ENCODE measurements around the gene BSND. TPM values are rescaled to one million over a fixed set of nuclear protein-coding genes. Genes with fewer than 3 reads are reported as not detected.
A peak's percentile ranks its signal among the peaks of the same experiment; 100 is the strongest.

BSND gene
- total and polyA plus RNA-seq, 3 experiments from 2014 or later = not detected

DNA sequence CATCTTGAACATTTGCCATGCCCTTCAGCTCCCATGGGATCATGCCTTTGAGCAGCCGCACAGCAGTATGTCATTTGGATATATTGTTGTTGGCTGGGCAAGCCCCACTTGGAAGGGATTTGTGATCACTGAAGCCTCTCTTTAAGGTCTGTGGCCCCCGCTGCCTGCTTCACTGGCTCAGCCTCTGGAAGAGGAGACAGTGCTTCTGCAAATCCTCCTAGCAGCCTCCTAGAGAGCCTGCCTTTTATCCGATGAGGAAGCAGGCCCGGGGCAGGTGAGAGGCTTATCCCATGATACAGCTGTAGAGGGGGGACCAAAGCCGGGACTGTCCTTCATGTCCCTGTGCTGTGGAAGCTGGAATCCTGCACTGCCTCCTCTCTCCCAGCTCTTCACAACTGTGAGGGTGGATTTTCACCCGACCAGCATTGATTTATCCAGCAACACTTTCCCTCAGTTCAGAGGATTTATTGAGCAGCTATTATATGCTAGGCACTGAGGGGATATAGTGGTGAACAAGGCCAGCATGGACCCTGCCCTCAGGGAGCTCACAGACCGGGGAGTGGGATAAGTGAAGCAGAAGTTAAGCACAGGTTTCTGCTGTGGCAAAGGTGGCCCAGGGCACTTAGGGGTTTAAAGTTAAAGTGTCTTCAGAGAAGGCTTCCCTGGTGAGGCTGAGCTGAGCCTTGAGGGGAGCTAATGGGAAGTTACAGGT is 14.4 kb upstream of the BSND start:
- DNase-seq = no peak
- Mint-ChIP-seq H3K27ac (no peak overlapping the region), H3K36me3 (peaks cover 0 to 1% (median 0%) of the 10 kb centered on the region in 3 donors), H3K9me3 (peaks cover 0 to 2% (median 0%) of the 10 kb centered on the region in 5 donors), H3K4me3 (no peak overlapping the region), H3K4me1 (peaks cover 0 to 4% (median 1%) of the 10 kb centered on the region in 3 donors), H3K27me3 (peaks cover 22 to 35% of the 10 kb centered on the region in 2 donors)
- Histone ChIP-seq H3K27me3 (ENCODE audit: insufficient read depth, low read length, poor library complexity, severe bottlenecking) (peaks cover 2% of the 10 kb centered on the region), H3K4me3 (ENCODE audit: low read length) (no peak overlapping the region), H3K4me1 (ENCODE audit: insufficient read depth, low read length) (no peaks in the 10 kb centered on the region), H3K27ac (ENCODE audit: low read depth, low read length) (no peak overlapping the region), H3K36me3 (ENCODE audit: insufficient read depth, low read length) (no peaks in the 10 kb centered on the region), H3K9me3 (ENCODE audit: low read length) (no peaks in the 10 kb centered on the region)
- CTCF ChIA-PET = interaction anchor here (1.0 to 1.4 kb wide), 2 partner anchors 12 to 34 kb away, joined by 3 to 5 read pairs; no protein-coding TSS in a partner anchor
- POLR2A ChIA-PET = no interaction called here

DNA sequence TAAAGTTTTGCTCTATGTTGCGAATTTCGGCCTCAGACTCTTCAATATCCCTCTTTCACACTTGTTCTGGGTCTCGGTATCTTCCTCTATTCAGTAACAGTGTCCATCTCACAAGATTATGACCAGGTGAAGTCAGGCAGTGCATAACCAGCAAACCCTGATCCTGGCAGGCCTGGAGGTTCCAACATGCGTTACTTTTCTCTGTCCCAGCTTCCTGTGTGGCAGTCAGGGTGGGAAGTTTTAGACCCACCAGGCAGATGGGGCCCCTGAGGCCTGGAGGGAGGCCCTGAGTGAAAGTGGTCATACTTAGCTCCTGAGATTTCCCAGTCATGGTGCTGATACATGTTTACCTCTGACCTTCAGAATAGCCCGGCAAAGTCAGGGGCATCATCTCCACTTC is 13.2 kb upstream of the BSND start:
- Histone ChIP-seq H3K36me3 (ENCODE audit: insufficient read depth, low read length) (no peaks in the 10 kb centered on the region), H3K9me3 (ENCODE audit: low read length) (no peaks in the 10 kb centered on the region), H3K27ac (ENCODE audit: low read depth, low read length) (no peak overlapping the region), H3K4me1 (ENCODE audit: insufficient read depth, low read length) (no peaks in the 10 kb centered on the region), H3K27me3 (ENCODE audit: insufficient read depth, low read length, poor library complexity, severe bottlenecking) (no peaks in the 10 kb centered on the region), H3K4me3 (ENCODE audit: low read length) (no peak overlapping the region)
- Mint-ChIP-seq H3K4me3 (no peak overlapping the region), H3K27me3 (peaks cover 20 to 27% of the 10 kb centered on the region in 2 donors), H3K9me3 (no peaks in the 10 kb centered on the region), H3K36me3 (peaks cover 0 to 1% (median 0%) of the 10 kb centered on the region in 3 donors), H3K27ac (no peak overlapping the region), H3K4me1 (peaks cover 0 to 4% (median 1%) of the 10 kb centered on the region in 3 donors)
- POLR2A ChIA-PET = no interaction called here
- DNase-seq = no peak
- CTCF ChIA-PET = interaction anchor here (1.4 to 2.5 kb wide), 2 partner anchors 11 to 35 kb away, joined by 5 to 9 read pairs; no protein-coding TSS in a partner anchor

GRCh38 chr1:54986025-54986424 is 12.7 kb upstream of the BSND start:
- H3K4me3 ChIP-seq (ENCODE audit: low read length) = no peak overlapping the region
- DNase-seq = no peak
- Mint-ChIP-seq H3K27ac (no peak overlapping the region), H3K27me3 (peaks cover 18 to 25% of the 10 kb centered on the region in 2 donors), H3K9me3 (no peaks in the 10 kb centered on the region), H3K4me1 (peaks cover 0 to 2% (median 1%) of the 10 kb centered on the region in 3 donors), H3K4me3 (no peak overlapping the region), H3K36me3 (peaks cover 0 to 1% (median 0%) of the 10 kb centered on the region in 3 donors)
- no peaks in the 10 kb centered on the region for H3K27me3 ChIP-seq (ENCODE audit: insufficient read depth, low read length, poor library complexity, severe bottlenecking)
- no peak overlapping the region for H3K27ac ChIP-seq (ENCODE audit: low read depth, low read length)
- H3K4me1 ChIP-seq (ENCODE audit: insufficient read depth, low read length) = no peaks in the 10 kb centered on the region
- ChIA-PET CTCF (interaction anchor here (2.5 kb wide), 1 partner anchor 10 kb away, joined by 9 read pairs; no protein-coding TSS in a partner anchor), POLR2A (no interaction called here)
- H3K9me3 ChIP-seq (ENCODE audit: low read length) = no peaks in the 10 kb centered on the region
- no peaks in the 10 kb centered on the region for H3K36me3 ChIP-seq (ENCODE audit: insufficient read depth, low read length)

DNA sequence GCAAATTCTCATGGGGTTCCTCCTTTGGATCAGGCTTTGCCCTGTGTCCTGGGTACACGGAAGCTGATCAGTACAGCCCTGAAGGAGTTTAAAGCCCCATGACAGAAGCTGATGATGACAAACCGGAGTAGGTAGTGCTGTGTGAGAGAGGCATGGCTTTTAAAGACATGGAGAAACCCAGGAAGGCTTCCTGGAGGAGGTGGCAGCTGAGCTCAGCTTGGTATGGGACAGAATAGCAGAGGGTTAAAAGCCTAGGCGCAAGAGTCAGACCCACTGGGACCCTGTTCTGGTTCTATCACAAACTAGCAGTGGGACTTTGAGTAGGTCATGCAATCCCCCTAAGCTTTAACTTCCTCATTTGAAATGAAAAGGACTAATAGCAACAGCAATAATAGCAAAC is 12.2 kb upstream of the BSND start:
- Histone ChIP-seq H3K36me3 (ENCODE audit: insufficient read depth, low read length) (no peaks in the 10 kb centered on the region), H3K9me3 (ENCODE audit: low read length) (no peaks in the 10 kb centered on the region), H3K27me3 (ENCODE audit: insufficient read depth, low read length, poor library complexity, severe bottlenecking) (no peaks in the 10 kb centered on the region), H3K27ac (ENCODE audit: low read depth, low read length) (no peak overlapping the region), H3K4me3 (ENCODE audit: low read length) (no peak overlapping the region), H3K4me1 (ENCODE audit: insufficient read depth, low read length) (no peaks in the 10 kb centered on the region)
- Mint-ChIP-seq H3K4me3 (no peak overlapping the region), H3K27ac (no peak overlapping the region), H3K36me3 (peaks cover 0 to 1% (median 0%) of the 10 kb centered on the region in 3 donors), H3K27me3 (peaks cover 14 to 20% of the 10 kb centered on the region in 2 donors), H3K4me1 (no peaks in the 10 kb centered on the region), H3K9me3 (no peaks in the 10 kb centered on the region)
- ChIA-PET POLR2A (no interaction called here), CTCF (interaction anchor here (2.5 kb wide), 1 partner anchor 10 kb away, joined by 9 read pairs; no protein-coding TSS in a partner anchor)
- DNase-seq = no peak

DNA sequence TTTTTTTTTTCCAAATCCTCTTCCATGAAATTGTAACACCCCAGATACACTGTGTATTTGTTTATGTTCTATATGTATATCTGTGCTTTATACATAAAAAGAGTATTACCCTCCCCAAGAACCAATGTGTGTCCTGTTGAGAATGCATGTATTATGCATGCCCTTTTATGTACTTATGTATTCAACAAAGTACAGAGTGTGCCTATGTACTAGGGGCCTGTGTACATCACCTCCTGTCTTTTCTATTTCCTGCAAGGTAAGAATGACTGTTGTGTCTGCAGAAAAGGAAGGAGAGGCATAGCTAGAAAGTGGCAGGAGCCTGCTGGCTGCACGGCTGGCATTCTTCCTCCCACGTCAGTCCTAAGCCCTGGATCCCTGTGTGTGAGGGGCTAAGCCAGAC is 11.3 kb upstream of the BSND start:
- H3K4me3 ChIP-seq (ENCODE audit: low read length) = no peak overlapping the region
- no peak overlapping the region for H3K4me3 Mint-ChIP-seq
- H3K27ac Mint-ChIP-seq = no peak overlapping the region
- DNase-seq = no peak
- POLR2A ChIA-PET = no interaction called here
- peaks cover 0 to 1% (median 0%) of the 10 kb centered on the region in 3 donors for H3K36me3 Mint-ChIP-seq
- H3K9me3 Mint-ChIP-seq = no peaks in the 10 kb centered on the region
- H3K4me1 ChIP-seq (ENCODE audit: insufficient read depth, low read length) = no peaks in the 10 kb centered on the region
- H3K4me1 Mint-ChIP-seq = no peaks in the 10 kb centered on the region
- H3K27me3 Mint-ChIP-seq = peaks cover 7 to 13% of the 10 kb centered on the region in 2 donors
- no peak overlapping the region for H3K27ac ChIP-seq (ENCODE audit: low read depth, low read length)
- no peaks in the 10 kb centered on the region for H3K27me3 ChIP-seq (ENCODE audit: insufficient read depth, low read length, poor library complexity, severe bottlenecking)
- no peaks in the 10 kb centered on the region for H3K36me3 ChIP-seq (ENCODE audit: insufficient read depth, low read length)
- CTCF ChIA-PET = interaction anchor here (1.6 to 2.5 kb wide), 2 partner anchors 9 to 42 kb away, joined by 4 to 9 read pairs; no protein-coding TSS in a partner anchor
- no peaks in the 10 kb centered on the region for H3K9me3 ChIP-seq (ENCODE audit: low read length)

- ChIA-PET CTCF (interaction anchor here (1.6 to 2.5 kb wide), 2 partner anchors 8 to 43 kb away, joined by 4 to 9 read pairs; no protein-coding TSS in a partner anchor), POLR2A (no interaction called here)
- Mint-ChIP-seq H3K27ac (no peak overlapping the region), H3K4me3 (no peak overlapping the region), H3K27me3 (peaks cover 5 to 12% of the 10 kb centered on the region in 2 donors), H3K4me1 (no peaks in the 10 kb centered on the region), H3K9me3 (no peaks in the 10 kb centered on the region), H3K36me3 (peaks cover 0 to 1% (median 0%) of the 10 kb centered on the region in 3 donors)
- Histone ChIP-seq H3K27me3 (ENCODE audit: insufficient read depth, low read length, poor library complexity, severe bottlenecking) (no peaks in the 10 kb centered on the region), H3K4me1 (ENCODE audit: insufficient read depth, low read length) (no peaks in the 10 kb centered on the region), H3K27ac (ENCODE audit: low read depth, low read length) (no peak overlapping the region), H3K36me3 (ENCODE audit: insufficient read depth, low read length) (no peaks in the 10 kb centered on the region), H3K4me3 (ENCODE audit: low read length) (no peak overlapping the region), H3K9me3 (ENCODE audit: low read length) (no peaks in the 10 kb centered on the region)
- peak in 1 of 5 donors; percentile 15 for DNase-seq
These were observed 10.6 kb upstream of the BSND start for GRCh38 chr1:54987919-54988705.

DNA sequence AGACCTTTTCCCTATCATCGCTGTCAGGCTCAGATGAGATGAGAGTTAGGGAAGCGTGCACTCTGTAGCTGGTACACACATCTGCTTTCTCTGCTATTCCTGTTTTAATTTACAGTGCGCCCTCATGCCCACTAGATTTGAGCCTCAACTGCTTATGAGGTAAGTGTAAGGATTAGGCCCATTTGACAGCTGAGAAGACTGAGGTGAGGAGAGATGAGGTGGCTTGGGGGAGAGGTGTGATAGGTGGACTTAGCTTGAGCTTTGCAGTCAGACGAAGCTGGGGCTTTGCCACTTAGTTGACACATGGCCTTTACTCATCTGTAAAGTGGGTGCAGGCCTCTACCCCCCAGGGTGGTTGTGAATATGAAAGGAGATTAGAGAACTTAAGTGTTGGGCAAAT is 9.8 kb upstream of the BSND start:
- Mint-ChIP-seq H3K27me3 (peaks cover 5 to 6% of the 10 kb centered on the region in 2 donors), H3K36me3 (peaks cover 0 to 1% (median 0%) of the 10 kb centered on the region in 3 donors), H3K4me1 (no peaks in the 10 kb centered on the region), H3K27ac (peak overlapping the region in 1 of 8 donors; percentile 2), H3K4me3 (no peak overlapping the region), H3K9me3 (no peaks in the 10 kb centered on the region)
- peak in 1 of 5 donors; percentile 28 for DNase-seq
- Histone ChIP-seq H3K27me3 (ENCODE audit: insufficient read depth, low read length, poor library complexity, severe bottlenecking) (no peaks in the 10 kb centered on the region), H3K4me3 (ENCODE audit: low read length) (no peak overlapping the region), H3K36me3 (ENCODE audit: insufficient read depth, low read length) (no peaks in the 10 kb centered on the region), H3K4me1 (ENCODE audit: insufficient read depth, low read length) (no peaks in the 10 kb centered on the region), H3K9me3 (ENCODE audit: low read length) (no peaks in the 10 kb centered on the region), H3K27ac (ENCODE audit: low read depth, low read length) (no peak overlapping the region)
- ChIA-PET POLR2A (no interaction called here), CTCF (interaction anchor here (0.9 to 1.9 kb wide), 2 partner anchors 39 to 40 kb away, joined by 3 to 6 read pairs; no protein-coding TSS in a partner anchor)

DNA sequence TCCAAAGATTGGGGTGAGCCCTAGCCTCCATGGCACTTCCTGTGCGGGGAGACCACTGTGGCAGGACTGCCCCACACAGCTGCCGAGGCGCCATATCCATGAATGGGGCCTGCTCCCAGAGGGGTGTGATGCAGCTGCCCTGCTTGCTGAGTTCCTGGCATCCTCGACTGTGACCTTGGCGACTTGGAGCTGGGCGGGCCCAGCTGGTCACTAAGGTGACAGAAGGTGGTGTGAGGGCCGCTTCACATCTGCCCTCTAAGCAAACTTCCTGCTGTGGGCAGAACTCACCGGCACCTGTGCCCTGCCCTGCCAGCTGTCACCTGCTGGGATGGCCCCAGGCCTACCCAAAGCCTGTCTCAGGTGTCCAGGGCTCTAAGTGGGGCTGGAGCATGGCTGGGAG is 9.3 kb upstream of the BSND start:
- ChIA-PET CTCF (interaction anchor here (0.9 to 1.9 kb wide), 2 partner anchors 39 to 41 kb away, joined by 3 to 6 read pairs; no protein-coding TSS in a partner anchor), POLR2A (no interaction called here)
- Mint-ChIP-seq H3K4me3 (no peak overlapping the region), H3K36me3 (peaks cover 0 to 1% (median 0%) of the 10 kb centered on the region in 3 donors), H3K27ac (peak overlapping the region in 1 of 8 donors; percentile 35), H3K27me3 (peaks cover 4% of the 10 kb centered on the region in 2 donors), H3K4me1 (no peaks in the 10 kb centered on the region), H3K9me3 (no peaks in the 10 kb centered on the region)
- Histone ChIP-seq H3K27me3 (ENCODE audit: insufficient read depth, low read length, poor library complexity, severe bottlenecking) (no peaks in the 10 kb centered on the region), H3K36me3 (ENCODE audit: insufficient read depth, low read length) (no peaks in the 10 kb centered on the region), H3K4me3 (ENCODE audit: low read length) (no peak overlapping the region), H3K27ac (ENCODE audit: low read depth, low read length) (no peak overlapping the region), H3K4me1 (ENCODE audit: insufficient read depth, low read length) (no peaks in the 10 kb centered on the region), H3K9me3 (ENCODE audit: low read length) (no peaks in the 10 kb centered on the region)
- no peak for DNase-seq

All from CD8-positive, alpha-beta memory T cell (primary cell).